ENCODE data around the gene CAPS.

CAPS gene

DNA sequence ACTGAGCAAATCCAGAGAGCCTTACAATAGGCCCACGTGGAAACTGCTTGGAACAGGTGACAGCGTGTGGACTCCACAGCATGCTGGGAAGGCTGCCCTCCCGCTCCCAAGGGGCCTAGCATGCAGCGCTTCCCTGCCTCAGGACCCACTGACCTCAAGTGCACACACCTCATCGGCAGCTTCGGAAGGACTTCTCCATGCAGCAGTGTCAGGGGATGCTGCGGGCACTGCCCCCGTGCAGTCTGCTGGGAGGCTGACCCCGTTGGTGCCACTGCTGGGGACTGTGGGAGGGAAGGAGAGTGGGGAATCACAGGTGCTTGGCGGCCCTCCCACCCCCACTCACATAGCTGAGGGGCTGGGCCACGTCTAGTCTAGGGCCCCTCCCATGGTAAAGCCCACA, 17.2 kb downstream of the CAPS start:
- TF ChIP-seq, protein P1, sequence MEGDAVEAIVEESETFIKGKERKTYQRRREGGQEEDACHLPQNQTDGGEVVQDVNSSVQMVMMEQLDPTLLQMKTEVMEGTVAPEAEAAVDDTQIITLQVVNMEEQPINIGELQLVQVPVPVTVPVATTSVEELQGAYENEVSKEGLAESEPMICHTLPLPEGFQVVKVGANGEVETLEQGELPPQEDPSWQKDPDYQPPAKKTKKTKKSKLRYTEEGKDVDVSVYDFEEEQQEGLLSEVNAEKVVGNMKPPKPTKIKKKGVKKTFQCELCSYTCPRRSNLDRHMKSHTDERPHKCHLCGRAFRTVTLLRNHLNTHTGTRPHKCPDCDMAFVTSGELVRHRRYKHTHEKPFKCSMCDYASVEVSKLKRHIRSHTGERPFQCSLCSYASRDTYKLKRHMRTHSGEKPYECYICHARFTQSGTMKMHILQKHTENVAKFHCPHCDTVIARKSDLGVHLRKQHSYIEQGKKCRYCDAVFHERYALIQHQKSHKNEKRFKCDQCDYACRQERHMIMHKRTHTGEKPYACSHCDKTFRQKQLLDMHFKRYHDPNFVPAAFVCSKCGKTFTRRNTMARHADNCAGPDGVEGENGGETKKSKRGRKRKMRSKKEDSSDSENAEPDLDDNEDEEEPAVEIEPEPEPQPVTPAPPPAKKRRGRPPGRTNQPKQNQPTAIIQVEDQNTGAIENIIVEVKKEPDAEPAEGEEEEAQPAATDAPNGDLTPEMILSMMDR (IDR thresholded peaks at IDR 0.05; ENCODE audit: low read depth, low read length) = no peak
- DNase-seq (ENCODE audit: low read depth in 2 of 2) = no peak
- no peak overlapping the region for H3K4me3 ChIP-seq (replicated peaks in 1 of 2; ENCODE audit: low read depth in 2 of 2, low read length in 2 of 2)

DNA sequence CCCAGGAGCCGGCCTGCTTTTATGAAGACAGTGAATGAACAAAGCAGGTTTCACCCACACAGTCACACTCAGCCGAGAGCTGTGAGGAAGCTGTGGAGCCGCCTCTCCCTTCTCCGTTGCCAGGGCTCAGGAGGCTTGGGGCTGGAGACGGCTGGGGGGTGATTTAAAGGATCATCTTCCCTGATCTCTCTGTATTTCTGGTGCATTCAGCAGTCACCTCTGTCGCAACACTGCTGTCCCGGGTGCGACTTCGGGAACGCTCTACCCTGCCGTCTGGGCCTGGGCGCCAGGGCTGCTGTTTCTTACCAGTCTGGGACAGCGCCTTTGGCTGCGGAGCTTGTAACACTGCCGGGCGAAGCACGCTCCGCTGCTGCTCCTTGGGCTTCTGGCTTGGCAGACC, 18.1 kb downstream of the CAPS start:
- TF ChIP-seq, protein P1 (IDR thresholded peaks at IDR 0.05; ENCODE audit: low read depth, low read length) = no peak
- DNase-seq (ENCODE audit: low read depth in 2 of 2) = no peak
- H3K4me3 ChIP-seq (replicated peaks in 1 of 2; ENCODE audit: low read depth in 2 of 2, low read length in 2 of 2) = no peak overlapping the region

DNA sequence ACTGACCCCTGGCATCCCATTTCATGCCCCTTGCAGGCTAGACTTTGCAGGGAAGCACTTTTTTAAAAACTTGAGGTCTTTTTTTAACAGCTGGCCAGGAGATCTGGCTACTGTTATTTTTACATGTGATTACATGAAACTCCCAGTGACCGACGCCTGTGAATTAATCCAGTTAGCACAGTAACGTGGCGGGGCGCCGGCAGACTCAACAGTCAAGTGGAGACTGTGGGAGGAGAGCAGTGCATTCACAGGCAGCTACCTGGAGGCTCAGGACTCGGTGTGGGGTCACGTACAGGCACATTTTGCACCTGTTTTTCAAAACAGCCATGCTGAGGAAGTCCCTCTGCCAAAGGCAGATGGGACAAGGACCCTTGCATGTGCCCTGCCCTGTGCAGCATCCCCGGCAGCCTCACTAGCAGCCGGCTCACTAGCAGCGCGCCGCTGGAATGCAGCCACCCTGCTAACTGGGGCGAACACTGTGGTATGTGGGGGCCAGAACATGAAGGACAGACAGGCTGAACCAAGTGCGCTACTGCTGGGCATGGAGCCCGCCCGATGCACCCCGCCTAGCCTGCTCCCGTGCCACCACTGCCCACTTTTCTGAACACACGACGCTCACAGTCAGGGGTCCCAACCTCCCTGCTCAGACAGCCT, 18.7 kb downstream of the CAPS start:
- no peak for DNase-seq (ENCODE audit: low read depth in 2 of 2)
- H3K4me3 ChIP-seq (replicated peaks in 1 of 2; ENCODE audit: low read depth in 2 of 2, low read length in 2 of 2) = no peak overlapping the region
- TF ChIP-seq, protein P1 (IDR thresholded peaks at IDR 0.05; ENCODE audit: low read depth, low read length) = no peak

DNA sequence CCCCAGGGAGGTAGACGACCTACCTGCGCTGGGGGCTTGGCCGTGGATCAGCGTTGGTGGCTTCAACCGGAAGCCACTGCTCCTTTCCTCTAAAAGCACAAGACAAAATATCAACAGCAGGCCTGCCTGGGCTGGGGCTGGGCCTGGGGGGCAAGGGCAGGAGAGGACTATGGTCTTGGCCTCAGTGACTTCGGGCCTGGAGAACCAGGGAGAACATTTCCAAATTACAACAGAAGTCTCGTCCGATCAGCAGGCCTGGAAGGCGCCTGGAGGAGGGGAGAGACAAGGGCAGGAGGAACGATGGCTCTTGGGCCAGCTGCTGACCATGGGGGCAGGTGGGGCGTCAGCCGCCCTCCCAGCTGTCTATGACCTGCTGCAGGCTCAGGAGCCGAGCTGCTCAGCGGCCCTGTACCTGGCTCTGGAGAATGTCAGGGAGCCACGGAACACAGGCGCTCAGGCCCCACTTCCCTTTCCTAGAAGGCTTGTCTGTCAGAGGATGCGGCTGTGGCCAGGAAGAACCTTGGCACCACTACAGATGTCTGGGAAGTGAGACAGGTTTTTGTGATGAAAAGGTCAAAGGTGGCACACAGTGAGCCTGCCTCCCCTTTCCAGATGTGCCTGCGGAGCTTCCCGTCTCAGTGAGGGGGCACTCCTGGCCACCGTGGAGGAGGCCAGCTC, 19.5 kb downstream of the CAPS start:
- TF ChIP-seq, protein P1 (IDR thresholded peaks at IDR 0.05; ENCODE audit: low read depth, low read length) = no peak
- DNase-seq (ENCODE audit: low read depth in 2 of 2) = no peak
- H3K4me3 ChIP-seq (replicated peaks in 1 of 2; ENCODE audit: low read depth in 2 of 2, low read length in 2 of 2) = no peak overlapping the region

DNA sequence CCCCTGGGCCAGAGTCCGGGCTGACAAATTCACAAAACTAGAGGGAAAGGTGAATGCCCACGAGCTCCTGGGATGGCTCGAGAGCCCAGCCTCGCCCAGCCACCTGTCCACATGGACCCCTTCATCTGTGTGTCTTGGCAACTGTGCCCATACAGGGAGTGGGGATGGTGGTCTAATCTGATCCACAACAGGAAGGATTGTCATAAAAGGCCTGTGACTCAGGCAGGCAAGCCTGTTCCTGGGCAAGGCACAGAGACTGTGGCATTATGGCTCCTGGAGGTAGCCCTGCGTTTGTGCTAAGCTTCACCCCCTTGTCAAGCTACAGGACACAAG, 20.0 kb downstream of the CAPS start:
- peak in 1 of 2 donors; percentile 18 for DNase-seq (ENCODE audit: low read depth in 2 of 2)
- TF ChIP-seq, protein P1 (IDR thresholded peaks at IDR 0.05; ENCODE audit: low read depth, low read length) = no peak
- no peak overlapping the region for H3K4me3 ChIP-seq (replicated peaks in 1 of 2; ENCODE audit: low read depth in 2 of 2, low read length in 2 of 2)

DNA sequence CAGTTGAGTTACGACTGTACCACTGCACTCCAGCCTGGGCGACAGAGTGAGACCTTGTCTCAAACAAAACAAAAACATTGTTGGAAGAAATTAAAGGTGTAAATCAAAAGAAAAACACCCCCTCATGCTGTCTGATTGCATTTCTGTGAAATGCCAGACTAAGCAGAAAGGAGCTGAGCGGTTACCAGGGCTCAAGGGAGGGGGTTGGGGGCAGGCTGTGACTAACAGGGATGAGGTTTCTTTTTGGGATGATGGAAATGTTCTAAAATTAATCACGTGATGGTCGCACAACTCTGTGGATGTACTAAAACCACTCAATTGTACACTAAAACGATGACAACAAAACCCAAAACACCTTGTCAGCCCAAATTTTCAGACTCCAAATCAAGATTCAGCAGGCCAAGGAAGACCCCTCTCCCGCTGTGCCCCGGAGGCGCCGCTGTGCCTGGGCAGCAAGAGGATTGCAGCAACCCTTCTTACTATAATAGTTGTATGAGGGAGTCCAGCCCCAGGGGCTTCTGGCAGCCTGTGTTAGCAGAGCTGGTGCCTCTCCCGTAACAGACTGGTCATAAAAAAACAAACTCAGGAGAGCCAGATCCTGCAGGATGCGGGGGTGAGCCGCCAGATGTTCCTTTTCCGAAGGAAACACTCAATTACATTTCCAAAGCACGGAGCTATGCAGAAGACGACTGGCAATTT, 20.9 kb downstream of the CAPS start:
- DNase-seq (ENCODE audit: low read depth in 2 of 2) = peak; percentile 42 to 80
- TF ChIP-seq, protein P1 (IDR thresholded peaks at IDR 0.05; ENCODE audit: low read depth, low read length) = no peak
- no peak overlapping the region for H3K4me3 ChIP-seq (replicated peaks in 1 of 2; ENCODE audit: low read depth in 2 of 2, low read length in 2 of 2)

All from cardiac fibroblast (primary cell).